H9 (cell line): ENCODE results near the gene PDE7B. TPM values are rescaled to one million over a fixed set of nuclear protein-coding genes. Genes with fewer than 3 reads are reported as not detected.

ENCODE experiments used
- DNase-seq: peaks from one replicate; pipeline ENCODE4 v3.0.0-alpha.2; 2017
- H2AFZ ChIP-seq: one replicate; pipeline ENCODE4 v1.6.1; 2013; ENCODE audit warnings: mild to moderate bottlenecking, low read length, control low read depth, moderate library complexity
- H2AK5ac ChIP-seq: 2 replicates; pipeline ENCODE4 v1.6.1; 2013; ENCODE audit warnings: low read length, control low read depth, mixed read lengths; ENCODE audit not compliant: insufficient read length
- H2BK120ac ChIP-seq: one replicate; pipeline ENCODE4 v1.6.1; 2013; ENCODE audit warnings: low read depth, mild to moderate bottlenecking, low read length, control low read depth, inconsistent platforms; ENCODE audit not compliant: poor library complexity, severe bottlenecking
- H2BK12ac ChIP-seq: 2 replicates; pipeline ENCODE4 v1.6.1; 2013; ENCODE audit warnings: low read length, control low read depth, mixed read lengths, low read depth; ENCODE audit not compliant: insufficient read length
- H2BK15ac ChIP-seq: 2 replicates; pipeline ENCODE4 v1.6.1; 2013; ENCODE audit warnings: low read depth, low read length, control low read depth
- H2BK20ac ChIP-seq: one replicate; pipeline ENCODE4 v1.6.1; 2013; ENCODE audit warnings: low read depth, mild to moderate bottlenecking, low read length, control low read depth, inconsistent platforms; ENCODE audit not compliant: poor library complexity, severe bottlenecking
- H2BK5ac ChIP-seq: 2 replicates; pipeline ENCODE4 v1.6.1; 2013; ENCODE audit warnings: low read length, control low read depth, mixed read lengths; ENCODE audit not compliant: insufficient read length
- H3K14ac ChIP-seq: 2 replicates; pipeline ENCODE4 v1.6.1; 2013; ENCODE audit warnings: low read length, control low read depth; ENCODE audit not compliant: insufficient read depth
- H3K18ac ChIP-seq: 2 replicates; pipeline ENCODE4 v1.6.1; 2013; ENCODE audit warnings: low read depth, mild to moderate bottlenecking, mixed read lengths, low read length, control low read depth; ENCODE audit not compliant: insufficient read length
- H3K23ac ChIP-seq: 2 replicates; pipeline ENCODE4 v1.6.1; 2013; ENCODE audit warnings: low read length, control low read depth, mixed read lengths, low read depth; ENCODE audit not compliant: insufficient read length
- H3K23me2 ChIP-seq: 2 replicates; pipeline ENCODE4 v1.6.1; 2013; ENCODE audit warnings: low read depth, mild to moderate bottlenecking, mixed read lengths, low read length, control low read depth; ENCODE audit not compliant: insufficient read length, poor library complexity, severe bottlenecking
- H3K27ac ChIP-seq: 2 replicates; pipeline ENCODE4 v1.5.1; 2013; ENCODE audit warnings: low read length, control low read depth, mixed read lengths, low read depth; ENCODE audit not compliant: insufficient read length
- H3K27me3 ChIP-seq: 2 replicates; pipeline ENCODE4 v1.6.1; 2013; ENCODE audit warnings: low read length, control low read depth, inconsistent platforms; ENCODE audit not compliant: insufficient read depth
- H3K4ac ChIP-seq: 2 replicates; pipeline ENCODE4 v1.6.1; 2013; ENCODE audit warnings: low read depth, mild to moderate bottlenecking, control low read depth, inconsistent platforms, low read length, moderate library complexity
- H3K4me1 ChIP-seq: 2 replicates; pipeline ENCODE4 v1.6.1; 2013; ENCODE audit warnings: low read length, control low read depth, inconsistent platforms; ENCODE audit not compliant: insufficient read depth
- H3K4me2 ChIP-seq: 2 replicates; pipeline ENCODE4 v1.6.1; 2013; ENCODE audit warnings: low read length, control low read depth, mixed read lengths; ENCODE audit not compliant: insufficient read length, insufficient read depth
- H3K56ac ChIP-seq: 2 replicates; pipeline ENCODE4 v1.6.1; 2013; ENCODE audit warnings: low read depth, mild to moderate bottlenecking, mixed read lengths, low read length, control low read depth; ENCODE audit not compliant: insufficient read length
- H3K79me1 ChIP-seq: 2 replicates; pipeline ENCODE4 v1.6.1; 2013; ENCODE audit warnings: low read depth, mild to moderate bottlenecking, moderate library complexity, low read length, control low read depth, inconsistent platforms; ENCODE audit not compliant: insufficient read depth, poor library complexity, severe bottlenecking
- H3K79me2 ChIP-seq: 2 replicates; pipeline ENCODE4 v1.6.1; 2013; ENCODE audit warnings: low read length, control low read depth, inconsistent platforms; ENCODE audit not compliant: insufficient read depth
- H3K9ac ChIP-seq: 2 replicates; pipeline ENCODE4 v1.6.1; 2013; ENCODE audit warnings: low read length, control low read depth, mixed read lengths; ENCODE audit not compliant: insufficient read length; ENCODE audit errors: extremely low read depth
- H3K9me3 ChIP-seq: one replicate; pipeline ENCODE4 v1.6.1; 2013; ENCODE audit warnings: low read depth, low read length, inconsistent platforms; ENCODE audit not compliant: control insufficient read depth
- H3T11ph ChIP-seq: one replicate; pipeline ENCODE4 v1.6.1; 2013; ENCODE audit warnings: mild to moderate bottlenecking, low read length, control low read depth, inconsistent platforms
- H4K20me1 ChIP-seq: one replicate; pipeline ENCODE4 v1.6.1; 2013; ENCODE audit not compliant: control insufficient read depth, insufficient read length, insufficient read depth
- H4K5ac ChIP-seq: 2 replicates; pipeline ENCODE4 v1.6.1; 2013; ENCODE audit warnings: low read depth, mild to moderate bottlenecking, mixed read lengths, low read length, control low read depth; ENCODE audit not compliant: insufficient read length
- H4K8ac ChIP-seq: replicated peaks from 2 replicates; pipeline ENCODE4 v1.6.1; 2013; ENCODE audit warnings: low read length, control low read depth, mixed read lengths, low read depth; ENCODE audit not compliant: insufficient read length
- H4K91ac ChIP-seq: 2 replicates; pipeline ENCODE4 v1.6.1; 2013; ENCODE audit warnings: low read depth, mild to moderate bottlenecking, moderate library complexity, mixed read lengths, low read length, control low read depth; ENCODE audit not compliant: insufficient read length
- H3K27ac Mint-ChIP-seq, 3 experiments: 2 replicates in 2 of 3; 3 replicates in 1 of 3; pipeline ENCODE4 v1.8.0; 2020 to 2021; ENCODE audit warnings: mixed read lengths in 3 of 3, mild to moderate bottlenecking in 1 of 3, moderate library complexity in 1 of 3
- H3K27me3 Mint-ChIP-seq: 2 replicates; pipeline ENCODE4 v1.8.0; 2021; ENCODE audit warnings: low read depth, mild to moderate bottlenecking, moderate library complexity, mixed read lengths
- H3K36me3 Mint-ChIP-seq, 3 experiments: 2 replicates in 2 of 3; 3 replicates in 1 of 3; pipeline ENCODE4 v1.8.0; 2020 to 2021; ENCODE audit warnings: low read depth in 3 of 3, mixed read lengths in 3 of 3; ENCODE audit not compliant: insufficient read depth in 1 of 3
- H3K4me1 Mint-ChIP-seq, 2 experiments: 2 replicates each; pipeline ENCODE4 v1.8.0; 2020; ENCODE audit warnings: mixed read lengths in 2 of 2
- H3K4me3 Mint-ChIP-seq, 2 experiments: 2 replicates in 1 of 2; 3 replicates in 1 of 2; pipeline ENCODE4 v1.8.0; 2020 to 2021; ENCODE audit warnings: mild to moderate bottlenecking in 2 of 2, mixed read lengths in 2 of 2, moderate library complexity in 1 of 2
- H3K9me3 Mint-ChIP-seq, 2 experiments: 2 replicates in 1 of 2; 3 replicates in 1 of 2; pipeline ENCODE4 v1.8.0; 2020; ENCODE audit warnings: mild to moderate bottlenecking in 2 of 2, mixed read lengths in 2 of 2, moderate library complexity in 1 of 2
- WGBS: extraction: QIAGEN DNeasy Blood & Tissue Kit; methylation state at CpG from one replicate; pipeline ENCODE4 v1.1.7; 2013; ENCODE audit warnings: missing lambda C conversion rate, low lambda C conversion rate, mixed read lengths; ENCODE audit not compliant: insufficient read length; ENCODE audit errors: extremely low coverage; 5-methylcytosine and 5-hydroxymethylcytosine counted together
- total RNA-seq: library from RNA; stranded (reverse); gene quantifications from 2 replicates; pipeline ENCODE4 v1.2.1, GENCODE V29; 2021
- TF ChIP-seq, protein P1 (sequence below): fragments of 200-600 bp; sonication (generic); conservative IDR thresholded peaks from 3 replicates; pipeline ENCODE4 v1.8.0; 2021; ENCODE audit warnings: antibody characterized with exemption, mild to moderate bottlenecking

Gene PDE7B
- total RNA-seq, 1 experiment from 2014 or later: not detected

DNA sequence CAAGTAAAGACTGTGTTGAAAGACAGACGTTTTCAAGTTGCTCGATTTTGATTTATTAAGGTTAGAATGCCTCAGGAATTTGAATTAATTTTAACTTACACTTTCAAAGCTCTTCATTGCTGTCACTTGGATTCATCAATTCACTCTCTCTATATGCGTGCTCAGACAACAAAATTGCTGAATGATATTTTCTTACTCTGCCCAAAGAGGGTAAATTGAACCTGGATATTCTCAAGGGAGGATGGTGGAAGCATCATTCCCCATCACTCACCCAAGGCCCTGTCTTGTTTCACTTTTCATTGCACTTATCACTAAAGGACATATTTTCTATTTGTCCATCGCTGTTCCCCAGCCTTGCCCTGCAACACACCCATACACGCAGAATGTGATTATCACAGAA lies 102.3 kb downstream of the PDE7B start:
- no CpG with 5 or more reads among the region's 5 CpGs for WGBS
- Histone ChIP-seq H2BK12ac (no peak overlapping the region), H3K27me3 (no peaks in the 10 kb centered on the region), H3K4me2 (no peak overlapping the region), H3K9me3 (no peaks in the 10 kb centered on the region), H3K27ac (no peak overlapping the region), H2BK15ac (no peak overlapping the region), H3K79me2 (no peaks in the 10 kb centered on the region), H2AFZ (no peak overlapping the region), H3K56ac (no peak overlapping the region), H3K9ac (no peak overlapping the region), H2BK5ac (no peak overlapping the region), H4K5ac (no peak overlapping the region), H3K23ac (no peak overlapping the region), H4K8ac (no peak overlapping the region), H3K4ac (no peak overlapping the region), H2AK5ac (no peak overlapping the region), H3K14ac (no peak overlapping the region), H3T11ph (no peak overlapping the region), H2BK120ac (no peak overlapping the region), H4K91ac (no peak overlapping the region), H3K23me2 (no peaks in the 10 kb centered on the region), H4K20me1 (no peaks in the 10 kb centered on the region), H3K4me1 (no peaks in the 10 kb centered on the region), H3K18ac (no peak overlapping the region), H2BK20ac (no peak overlapping the region), H3K79me1 (no peaks in the 10 kb centered on the region)
- Mint-ChIP-seq H3K9me3 (no peaks in the 10 kb centered on the region), H3K36me3 (no peaks in the 10 kb centered on the region), H3K4me1 (peaks cover 0 to 5% of the 10 kb centered on the region in 2 experiments; a peak in 1 of 4 replicates), H3K27ac (no peak overlapping the region), H3K27me3 (no peaks in the 10 kb centered on the region), H3K4me3 (no peak overlapping the region)
- no peak for DNase-seq
- TF ChIP-seq, protein P1, sequence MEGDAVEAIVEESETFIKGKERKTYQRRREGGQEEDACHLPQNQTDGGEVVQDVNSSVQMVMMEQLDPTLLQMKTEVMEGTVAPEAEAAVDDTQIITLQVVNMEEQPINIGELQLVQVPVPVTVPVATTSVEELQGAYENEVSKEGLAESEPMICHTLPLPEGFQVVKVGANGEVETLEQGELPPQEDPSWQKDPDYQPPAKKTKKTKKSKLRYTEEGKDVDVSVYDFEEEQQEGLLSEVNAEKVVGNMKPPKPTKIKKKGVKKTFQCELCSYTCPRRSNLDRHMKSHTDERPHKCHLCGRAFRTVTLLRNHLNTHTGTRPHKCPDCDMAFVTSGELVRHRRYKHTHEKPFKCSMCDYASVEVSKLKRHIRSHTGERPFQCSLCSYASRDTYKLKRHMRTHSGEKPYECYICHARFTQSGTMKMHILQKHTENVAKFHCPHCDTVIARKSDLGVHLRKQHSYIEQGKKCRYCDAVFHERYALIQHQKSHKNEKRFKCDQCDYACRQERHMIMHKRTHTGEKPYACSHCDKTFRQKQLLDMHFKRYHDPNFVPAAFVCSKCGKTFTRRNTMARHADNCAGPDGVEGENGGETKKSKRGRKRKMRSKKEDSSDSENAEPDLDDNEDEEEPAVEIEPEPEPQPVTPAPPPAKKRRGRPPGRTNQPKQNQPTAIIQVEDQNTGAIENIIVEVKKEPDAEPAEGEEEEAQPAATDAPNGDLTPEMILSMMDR: no peak
